HEK293 (cell line): Measurements from ENCODE around the gene FBRSL1.

Experiments used
- CTCF ChIP-seq: fragments of 450-650 bp; formaldehyde crosslinking; IDR thresholded peaks from 2 replicates; pipeline ENCODE4 v1.5.1; 2016; ENCODE audit warnings: missing biosample characterization, missing genetic modification characterization
- HOXD13 ChIP-seq: sonication (generic); formaldehyde crosslinking; IDR thresholded peaks from 2 replicates; pipeline ENCODE4 v1.8.0; 2022; ENCODE audit warnings: missing genetic modification reagents, borderline replicate concordance
- PRDM10 ChIP-seq: fragments of 450-650 bp; formaldehyde crosslinking; IDR thresholded peaks from 2 replicates; pipeline ENCODE4 v1.5.1; 2016; ENCODE audit warnings: missing biosample characterization, missing genetic modification characterization
- REST ChIP-seq: fragments of 450-650 bp; formaldehyde crosslinking; IDR thresholded peaks from 2 replicates; pipeline ENCODE4 v1.5.1; 2016; ENCODE audit warnings: missing biosample characterization, missing genetic modification characterization
- TRIM28 ChIP-seq: IDR thresholded peaks from 2 replicates; pipeline ENCODE4 v1.6.1; 2011; ENCODE audit warnings: low read length, control low read depth, borderline replicate concordance
- YY1 ChIP-seq: fragments of 450-650 bp; formaldehyde crosslinking; IDR thresholded peaks from 2 replicates; pipeline ENCODE4 v1.5.1; 2018; ENCODE audit warnings: missing biosample characterization, missing genetic modification characterization
- ZBTB11 ChIP-seq: fragments of 450-650 bp; formaldehyde crosslinking; conservative IDR thresholded peaks from 2 replicates; pipeline ENCODE4 v1.5.1; 2016; ENCODE audit warnings: low read depth, missing biosample characterization, missing genetic modification characterization
- ZNF157 ChIP-seq: fragments of 450-650 bp; formaldehyde crosslinking; IDR thresholded peaks from 2 replicates; pipeline ENCODE4 v1.5.1; 2016; ENCODE audit warnings: missing biosample characterization, missing genetic modification characterization
- ZNF791 ChIP-seq: fragments of 450-650 bp; formaldehyde crosslinking; IDR thresholded peaks from 2 replicates; pipeline ENCODE4 v1.5.1; 2016; ENCODE audit warnings: missing biosample characterization, missing genetic modification characterization

DNA sequence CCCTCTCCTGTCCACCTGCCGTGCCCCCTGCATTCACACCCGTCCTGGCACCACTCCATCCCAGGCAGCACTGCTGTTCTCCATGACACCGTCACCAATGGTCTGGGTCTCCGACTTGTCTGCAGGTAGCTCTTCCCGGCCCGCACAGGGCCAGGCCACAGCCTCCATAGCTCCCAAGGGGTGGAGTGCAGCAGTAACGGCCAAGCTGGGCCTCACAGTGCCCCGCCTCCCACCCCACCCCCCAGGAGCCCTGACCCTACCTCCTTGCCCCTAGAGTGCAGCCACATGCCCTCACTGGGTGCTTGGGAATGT is 12.9 kb downstream of the FBRSL1 start:
- no peak for TF ChIP-seq CTCF (tag by site-specific recombination)
- TF ChIP-seq ZBTB11 (tag by site-specific recombination), result no peak
- TF ChIP-seq ZNF157 (tag by site-specific recombination), result no peak
- no peak for TF ChIP-seq TRIM28
- TF ChIP-seq PRDM10 (tag by site-specific recombination), result no peak
- no peak for TF ChIP-seq REST (tag by site-specific recombination)
- no peak for TF ChIP-seq YY1 (tag by site-specific recombination)
- TF ChIP-seq ZNF791 (tag by site-specific recombination), result no peak
- TF ChIP-seq HOXD13 (CRISPR knock-in tag), result no peak
